MM.1S (cell line): ENCODE measurements around the gene DPYSL4.

Experiments
- EZH2 ChIP-seq: fragments of 300-600 bp; sonication (generic); optimal IDR thresholded peaks from 2 replicates; pipeline ENCODE3; 2017; ENCODE audit warnings: low read depth, mild to moderate bottlenecking, antibody characterized with exemption, low read length, mixed read lengths
- EZH2phosphoT487 ChIP-seq: fragments of 300-600 bp; sonication (generic); IDR thresholded peaks from 2 replicates; pipeline ENCODE4 v1.6.1; 2018; ENCODE audit warnings: antibody characterized with exemption, low read length
- TF ChIP-seq, protein P1 (sequence below): fragments of 300-600 bp; sonication (generic); IDR thresholded peaks from 2 replicates; pipeline ENCODE4 v1.5.1; 2016; ENCODE audit warnings: antibody characterized with exemption, low read length, mixed read lengths

DNA sequence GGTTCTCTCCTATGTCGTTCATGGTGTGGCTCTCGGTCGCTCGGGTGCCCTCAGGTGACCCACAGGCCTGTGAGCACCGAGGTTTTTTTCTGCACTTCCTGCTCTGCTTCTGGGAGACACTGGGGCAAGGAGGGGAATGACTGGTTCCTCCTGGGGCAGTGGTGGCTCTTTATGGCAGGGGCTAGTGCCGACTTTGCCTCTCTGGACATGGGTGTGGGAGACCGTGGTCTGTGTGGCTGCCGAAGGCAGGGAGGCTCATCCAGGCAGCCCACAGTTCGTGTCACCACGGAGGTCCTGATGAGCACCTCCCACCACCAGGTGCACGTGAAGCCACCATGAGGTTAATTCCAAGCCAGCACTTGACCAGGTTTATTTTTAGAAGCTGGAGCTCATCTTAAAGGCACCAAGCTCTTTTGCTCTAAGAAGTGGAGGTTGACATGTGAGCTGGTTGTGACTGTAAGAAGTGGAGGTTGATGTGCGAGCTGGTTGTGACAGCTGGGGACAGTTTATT lies 24.7 kb upstream of the DPYSL4 start:
- TF ChIP-seq, protein P1, sequence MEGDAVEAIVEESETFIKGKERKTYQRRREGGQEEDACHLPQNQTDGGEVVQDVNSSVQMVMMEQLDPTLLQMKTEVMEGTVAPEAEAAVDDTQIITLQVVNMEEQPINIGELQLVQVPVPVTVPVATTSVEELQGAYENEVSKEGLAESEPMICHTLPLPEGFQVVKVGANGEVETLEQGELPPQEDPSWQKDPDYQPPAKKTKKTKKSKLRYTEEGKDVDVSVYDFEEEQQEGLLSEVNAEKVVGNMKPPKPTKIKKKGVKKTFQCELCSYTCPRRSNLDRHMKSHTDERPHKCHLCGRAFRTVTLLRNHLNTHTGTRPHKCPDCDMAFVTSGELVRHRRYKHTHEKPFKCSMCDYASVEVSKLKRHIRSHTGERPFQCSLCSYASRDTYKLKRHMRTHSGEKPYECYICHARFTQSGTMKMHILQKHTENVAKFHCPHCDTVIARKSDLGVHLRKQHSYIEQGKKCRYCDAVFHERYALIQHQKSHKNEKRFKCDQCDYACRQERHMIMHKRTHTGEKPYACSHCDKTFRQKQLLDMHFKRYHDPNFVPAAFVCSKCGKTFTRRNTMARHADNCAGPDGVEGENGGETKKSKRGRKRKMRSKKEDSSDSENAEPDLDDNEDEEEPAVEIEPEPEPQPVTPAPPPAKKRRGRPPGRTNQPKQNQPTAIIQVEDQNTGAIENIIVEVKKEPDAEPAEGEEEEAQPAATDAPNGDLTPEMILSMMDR = no peak
- TF ChIP-seq EZH2 (no peak), EZH2phosphoT487 (no peak)
